HUES64 (cell line): ENCODE results near the gene MDH1.
"Not testable (repeated sequence)": the region's sequence is repeated elsewhere in the genome, so short reads cannot be mapped to it uniquely, and the experiment has no call there.

Source experiments
- H3K27ac ChIP-seq: 2 replicates; pipeline ENCODE4 v1.7.0; 2013; ENCODE audit warnings: low read depth, low read length, inconsistent platforms
- H3K27me3 ChIP-seq: 2 replicates; pipeline ENCODE4 v1.6.1; 2013; ENCODE audit warnings: mild to moderate bottlenecking, low read length; ENCODE audit not compliant: insufficient read depth
- H3K36me3 ChIP-seq: 2 replicates; pipeline ENCODE4 v1.6.1; 2013; ENCODE audit warnings: mild to moderate bottlenecking, low read length; ENCODE audit not compliant: insufficient read depth
- H3K4me1 ChIP-seq: 2 replicates; pipeline ENCODE4 v1.6.1; 2013; ENCODE audit warnings: mild to moderate bottlenecking, low read length, moderate library complexity; ENCODE audit not compliant: insufficient read depth
- H3K4me3 ChIP-seq: 2 replicates; pipeline ENCODE4 v1.5.1; 2013; ENCODE audit warnings: mild to moderate bottlenecking, low read length, moderate library complexity
- H3K9ac ChIP-seq: 2 replicates; pipeline ENCODE4 v1.6.1; 2013; ENCODE audit warnings: mild to moderate bottlenecking, low read depth, low read length
- H3K9me3 ChIP-seq: 2 replicates; pipeline ENCODE4 v1.6.1; 2013; ENCODE audit warnings: low read depth, low read length; ENCODE audit not compliant: insufficient read depth
- WGBS: fragments of 150-250, 120-280 bp; methylation state at CpG from one replicate; pipeline ENCODE4 v1.1.7; 2013; ENCODE audit warnings: missing lambda C conversion rate; 5-methylcytosine and 5-hydroxymethylcytosine counted together

The MDH1 gene

GRCh38 chr2:63571291-63571690, 17.5 kb upstream of the MDH1 start:
- Histone ChIP-seq H3K27ac (no peak overlapping the region), H3K9me3 (peaks cover 25% of the 10 kb centered on the region), H3K4me3 (no peak overlapping the region), H3K27me3 (no peaks in the 10 kb centered on the region), H3K9ac (no peak overlapping the region), H3K36me3 (no peaks in the 10 kb centered on the region), H3K4me1 (no peaks in the 10 kb centered on the region)
- WGBS: 87% methylated on average over 2 of the region's 2 CpGs

DNA sequence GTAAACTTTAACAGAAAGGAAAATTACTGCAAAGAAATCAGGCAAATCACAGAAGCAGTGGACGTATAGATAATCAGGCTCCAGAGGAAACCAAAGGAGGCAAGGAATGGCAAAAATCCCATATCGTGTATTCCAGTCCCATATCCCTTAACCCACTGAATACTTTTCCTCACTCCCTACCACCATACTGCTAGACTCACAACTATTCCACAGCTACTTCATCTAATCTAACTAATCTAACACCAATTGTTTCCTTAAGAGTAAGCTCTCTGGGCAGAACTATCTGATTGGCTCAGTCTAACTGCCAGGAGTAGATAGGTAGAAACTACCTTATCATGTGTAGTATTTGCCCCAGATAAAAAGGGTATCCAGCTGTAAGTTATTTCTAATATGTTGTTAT, 16.8 kb upstream of the MDH1 start:
- 90% methylated on average over 2 of the region's 2 CpGs for WGBS
- H3K27ac ChIP-seq: no peak overlapping the region
- H3K36me3 ChIP-seq: no peaks in the 10 kb centered on the region
- H3K4me1 ChIP-seq: no peaks in the 10 kb centered on the region
- H3K27me3 ChIP-seq: no peaks in the 10 kb centered on the region
- no peak overlapping the region for H3K4me3 ChIP-seq
- H3K9ac ChIP-seq: no peak overlapping the region
- H3K9me3 ChIP-seq: peaks cover 25% of the 10 kb centered on the region

DNA sequence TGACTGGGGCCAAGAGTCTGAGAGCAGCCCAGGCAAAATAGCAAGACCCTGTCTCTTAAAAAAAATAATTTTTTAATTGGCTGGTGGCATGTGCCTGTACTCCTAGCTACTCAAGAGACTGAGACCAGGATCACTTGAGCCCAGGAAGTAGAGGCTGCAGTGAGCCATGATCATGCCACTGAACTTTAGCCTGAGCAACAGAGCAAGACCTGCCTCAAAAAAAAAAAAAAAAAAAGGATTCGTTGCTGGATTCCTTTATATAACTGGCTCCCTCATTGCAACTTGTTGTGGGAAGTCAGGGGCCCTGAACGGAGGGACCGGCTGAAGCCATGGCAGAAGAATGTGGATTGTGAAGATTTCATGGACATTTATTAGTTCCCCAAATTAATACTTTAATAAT, 15.7 kb upstream of the MDH1 start:
- peak overlapping the region; percentile 84; the same call in 1 of the 2 replicates for H3K27ac ChIP-seq
- 100% methylated on average over 3 of the region's 3 CpGs for WGBS
- not testable (repeated sequence) for H3K4me3 ChIP-seq, H3K4me1 ChIP-seq, H3K36me3 ChIP-seq, H3K27me3 ChIP-seq, H3K9ac ChIP-seq
- H3K9me3 ChIP-seq: peaks cover 17% of the 10 kb centered on the region

GRCh38 chr2:63573726-63574345, 14.9 kb upstream of the MDH1 start:
- not testable (repeated sequence) for H3K4me1 ChIP-seq, H3K36me3 ChIP-seq, H3K4me3 ChIP-seq, H3K9ac ChIP-seq, H3K27me3 ChIP-seq
- Histone ChIP-seq H3K9me3 (peaks cover 13% of the 10 kb centered on the region), H3K27ac (peak overlapping the region; percentile 84; the same call in 1 of the 2 replicates)
- 79% methylated on average over 13 of the region's 13 CpGs for WGBS

GRCh38 chr2:63576546-63576945, 12.2 kb upstream of the MDH1 start:
- Histone ChIP-seq H3K9me3 (peaks cover 13% of the 10 kb centered on the region), H3K36me3 (no peaks in the 10 kb centered on the region)

DNA sequence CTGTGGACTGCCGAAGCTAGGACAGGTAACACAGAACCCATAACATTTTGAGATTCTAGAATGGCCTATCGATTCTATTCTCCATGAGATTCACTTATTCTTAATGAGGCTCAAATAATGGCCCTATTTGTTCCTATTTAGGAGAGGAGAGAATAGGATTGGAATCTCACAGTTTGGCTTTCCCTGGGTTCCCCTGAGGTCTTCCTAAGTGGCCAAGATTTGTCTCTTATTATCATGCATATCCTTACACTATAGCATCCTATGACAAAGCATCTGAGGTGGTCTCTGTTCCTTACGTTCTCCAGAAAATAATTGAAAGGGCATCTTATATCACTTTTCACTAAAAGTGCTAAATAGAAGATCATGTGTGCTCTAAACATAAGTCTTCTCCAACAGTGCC, 10.0 kb upstream of the MDH1 start:
- H3K27me3 ChIP-seq: no peaks in the 10 kb centered on the region
- no peak overlapping the region for H3K4me3 ChIP-seq
- no peak overlapping the region for H3K9ac ChIP-seq
- peak overlapping the region; percentile 32; the same call in 1 of the 2 replicates for H3K27ac ChIP-seq
- 78% methylated on average over 3 of the region's 3 CpGs for WGBS
- no peaks in the 10 kb centered on the region for H3K36me3 ChIP-seq
- H3K9me3 ChIP-seq: peaks cover 13% of the 10 kb centered on the region
- peaks cover 6% of the 10 kb centered on the region; the same call in 1 of the 2 replicates for H3K4me1 ChIP-seq

More at GRCh38 chr2:63576546-63576945, 12.2 kb upstream of the MDH1 start:
- no peak overlapping the region for H3K4me3 ChIP-seq
- H3K27me3 ChIP-seq: no peaks in the 10 kb centered on the region
- peaks cover 6% of the 10 kb centered on the region; the same call in 1 of the 2 replicates for H3K4me1 ChIP-seq
- no peak overlapping the region for H3K9ac ChIP-seq
- no peak overlapping the region for H3K27ac ChIP-seq

GRCh38 chr2:63580651-63581297, 8.0 kb upstream of the MDH1 start:
- H3K4me3 ChIP-seq: no peak overlapping the region
- no peak overlapping the region for H3K9ac ChIP-seq
- 89% methylated on average over 4 of the region's 4 CpGs for WGBS
- H3K9me3 ChIP-seq: no peaks in the 10 kb centered on the region
- no peaks in the 10 kb centered on the region for H3K27me3 ChIP-seq
- peaks cover 6% of the 10 kb centered on the region; the same call in 1 of the 2 replicates for H3K4me1 ChIP-seq
- H3K36me3 ChIP-seq: no peaks in the 10 kb centered on the region
- H3K27ac ChIP-seq: no peak overlapping the region

DNA sequence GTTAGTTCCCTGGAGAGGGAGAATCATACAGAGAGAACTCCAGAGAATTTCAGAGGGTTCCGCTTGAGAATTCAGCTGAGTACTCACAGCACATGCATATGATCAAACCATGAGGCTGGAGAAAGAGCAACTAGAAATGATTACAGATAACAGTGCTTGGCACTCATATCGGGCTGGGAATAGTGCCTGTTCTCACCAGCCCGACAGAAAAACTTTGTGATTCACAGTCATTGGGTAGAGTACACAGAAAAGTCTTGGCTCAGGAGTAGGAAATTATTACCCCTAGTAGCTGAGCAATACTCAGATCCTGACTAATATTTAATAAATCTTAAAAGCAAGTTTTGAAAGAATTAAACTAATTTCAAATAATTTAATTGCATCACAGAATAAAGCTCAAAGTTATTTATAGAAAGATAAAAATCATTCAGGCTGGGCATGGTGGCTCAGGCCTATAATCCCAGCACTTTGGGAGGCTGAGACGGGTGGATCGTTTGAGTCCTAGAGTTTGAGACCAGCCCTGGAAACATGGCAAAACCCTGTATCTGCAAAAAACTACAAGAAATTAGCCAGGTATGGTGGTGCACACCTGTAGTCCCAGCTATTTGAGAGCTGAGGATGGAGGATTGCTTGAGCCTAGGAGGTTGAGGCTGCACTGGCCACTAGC, 7.3 kb upstream of the MDH1 start:
- Histone ChIP-seq H3K36me3 (no peaks in the 10 kb centered on the region), H3K9ac (no peak overlapping the region), H3K27me3 (no peaks in the 10 kb centered on the region), H3K9me3 (no peaks in the 10 kb centered on the region), H3K27ac (no peak overlapping the region), H3K4me1 (peaks cover 6% of the 10 kb centered on the region; the same call in 1 of the 2 replicates), H3K4me3 (no peak overlapping the region)
- WGBS: 95% methylated on average over 5 of the region's 5 CpGs

- Histone ChIP-seq H3K36me3 (no peaks in the 10 kb centered on the region), H3K4me3 (no peak overlapping the region), H3K4me1 (peaks cover 11% of the 10 kb centered on the region), H3K9me3 (no peaks in the 10 kb centered on the region), H3K27ac (no peak overlapping the region), H3K9ac (no peak overlapping the region), H3K27me3 (no peaks in the 10 kb centered on the region)
- 100% methylated on average over 1 of the region's 1 CpG for WGBS
These were observed 5.9 kb upstream of the MDH1 start for GRCh38 chr2:63582873-63583272.

DNA sequence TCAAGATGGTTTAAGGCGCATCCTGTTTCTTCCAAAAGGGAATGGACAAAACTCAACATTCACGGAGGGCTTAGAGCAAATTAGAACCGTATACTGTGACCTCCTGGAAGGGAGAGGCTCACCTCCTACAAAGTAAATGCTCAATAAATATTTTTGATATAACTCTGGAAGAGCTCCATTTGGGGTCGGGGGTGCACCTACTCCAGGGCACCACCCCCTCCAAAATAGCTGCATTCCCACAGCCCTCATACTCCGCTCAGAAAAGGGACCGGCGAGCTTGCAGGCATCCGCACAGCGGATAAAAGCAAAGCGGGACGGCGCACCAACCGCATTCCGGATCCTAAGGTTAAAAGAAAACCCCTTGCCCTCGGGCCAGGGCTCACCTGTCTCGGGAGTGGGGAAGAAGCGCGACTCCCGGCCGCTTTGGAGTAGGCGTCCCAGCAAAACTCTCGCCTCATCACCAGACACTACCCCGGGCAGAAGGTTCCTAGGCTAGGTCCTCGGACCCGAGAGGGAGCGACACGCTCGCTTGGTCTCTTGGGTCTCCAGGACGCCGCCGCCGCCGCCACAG, 864 bp upstream of the MDH1 start:
- no peaks in the 10 kb centered on the region for H3K27me3 ChIP-seq
- H3K9ac ChIP-seq: peak overlapping the region; percentile 58
- H3K27ac ChIP-seq: peak overlapping the region; percentile 73; the same call in 1 of the 2 replicates
- H3K4me1 ChIP-seq: peaks cover 20% of the 10 kb centered on the region
- H3K36me3 ChIP-seq: peaks cover 21% of the 10 kb centered on the region
- no peaks in the 10 kb centered on the region for H3K9me3 ChIP-seq
- WGBS: 1% methylated on average over 33 of the region's 33 CpGs
- peak overlapping the region; percentile 92 for H3K4me3 ChIP-seq
